ENCODE data around the gene FGD4. TPM values are rescaled to one million over a fixed set of nuclear protein-coding genes. Genes with fewer than 3 reads are reported as not detected.

The FGD4 gene
- polyA plus RNA-seq, 1 donor = 18.8 TPM

- H3K36me3 ChIP-seq (ENCODE audit: control insufficient read depth, insufficient read depth, low read length) = peaks cover 2% of the 10 kb centered on the region
- H3K4me1 ChIP-seq (ENCODE audit: control insufficient read depth, insufficient read depth, low read length) = no peaks in the 10 kb centered on the region
- no peak overlapping the region for H3K27ac ChIP-seq (ENCODE audit: low read length)
- no peak overlapping the region for H3K4me3 ChIP-seq (ENCODE audit: low read length)
- no peaks in the 10 kb centered on the region for H3K9me3 ChIP-seq (ENCODE audit: control insufficient read depth, low read depth, low read length)
- WGBS (ENCODE audit: insufficient coverage, low lambda C conversion rate) = 100% methylated on average over 1 of the region's 1 CpG
- no peaks in the 10 kb centered on the region for H3K27me3 ChIP-seq (ENCODE audit: control insufficient read depth, insufficient read depth, low read length)
- DNase-seq = no peak
Measured at GRCh38 chr12:32686340-32686739, 287.0 kb downstream of the FGD4 start.

DNA sequence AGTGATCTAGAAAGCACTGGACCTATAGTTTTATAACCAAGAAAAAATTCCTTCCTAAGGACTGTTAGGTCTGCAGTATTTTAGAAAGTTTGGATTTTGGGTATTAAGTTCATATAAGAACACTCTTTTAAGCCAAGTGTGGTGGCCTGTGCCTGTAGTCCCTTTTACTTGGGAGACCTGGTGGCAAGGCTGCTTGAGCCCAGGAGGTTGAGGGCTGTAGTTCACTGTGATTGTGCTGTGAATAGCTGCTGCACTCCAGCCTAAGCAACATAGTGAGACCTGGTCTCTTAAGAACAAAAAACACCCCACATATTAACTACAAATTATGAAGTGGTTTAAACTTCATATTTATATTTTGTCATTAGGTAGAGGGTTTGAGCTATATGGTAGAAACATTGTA is 289.4 kb downstream of the FGD4 start:
- no peak for DNase-seq
- no peaks in the 10 kb centered on the region for H3K9me3 ChIP-seq (ENCODE audit: control insufficient read depth, low read depth, low read length)
- peaks cover 2% of the 10 kb centered on the region for H3K36me3 ChIP-seq (ENCODE audit: control insufficient read depth, insufficient read depth, low read length)
- no peak overlapping the region for H3K27ac ChIP-seq (ENCODE audit: low read length)
- H3K4me1 ChIP-seq (ENCODE audit: control insufficient read depth, insufficient read depth, low read length) = no peaks in the 10 kb centered on the region
- no peak overlapping the region for H3K4me3 ChIP-seq (ENCODE audit: low read length)
- no peaks in the 10 kb centered on the region for H3K27me3 ChIP-seq (ENCODE audit: control insufficient read depth, insufficient read depth, low read length)

GRCh38 chr12:32690927-32691326 is 291.6 kb downstream of the FGD4 start:
- H3K9me3 ChIP-seq (ENCODE audit: control insufficient read depth, low read depth, low read length) = peaks cover 6% of the 10 kb centered on the region
- H3K27me3 ChIP-seq (ENCODE audit: control insufficient read depth, insufficient read depth, low read length) = no peaks in the 10 kb centered on the region
- no peaks in the 10 kb centered on the region for H3K4me1 ChIP-seq (ENCODE audit: control insufficient read depth, insufficient read depth, low read length)
- H3K27ac ChIP-seq (ENCODE audit: low read length) = no peak overlapping the region
- WGBS (ENCODE audit: insufficient coverage, low lambda C conversion rate) = no CpG with 5 or more reads among the region's 8 CpGs
- H3K36me3 ChIP-seq (ENCODE audit: control insufficient read depth, insufficient read depth, low read length) = peaks cover 2% of the 10 kb centered on the region
- DNase-seq = no peak
- H3K4me3 ChIP-seq (ENCODE audit: low read length) = no peak overlapping the region

DNA sequence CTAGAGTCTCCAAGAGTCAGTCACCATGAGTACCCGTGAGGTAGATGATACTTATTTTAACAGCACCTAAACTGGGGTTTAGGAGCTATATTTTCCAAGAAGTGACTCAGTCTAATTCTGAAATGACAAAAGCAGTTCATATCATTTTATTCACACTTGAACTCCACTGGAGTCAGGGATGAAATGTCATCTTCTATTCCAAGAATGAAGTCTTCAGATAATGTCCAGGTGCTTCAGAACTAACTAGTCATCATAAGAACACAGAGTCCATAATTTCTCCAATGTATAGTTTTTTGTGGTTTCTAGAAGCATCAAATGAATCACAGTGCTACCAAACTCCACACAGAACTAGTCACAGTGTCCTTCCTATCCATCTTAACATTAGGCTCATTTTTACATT is 293.0 kb downstream of the FGD4 start:
- H3K9me3 ChIP-seq (ENCODE audit: control insufficient read depth, low read depth, low read length) = peaks cover 6% of the 10 kb centered on the region
- H3K4me3 ChIP-seq (ENCODE audit: low read length) = no peak overlapping the region
- H3K4me1 ChIP-seq (ENCODE audit: control insufficient read depth, insufficient read depth, low read length) = no peaks in the 10 kb centered on the region
- H3K27me3 ChIP-seq (ENCODE audit: control insufficient read depth, insufficient read depth, low read length) = no peaks in the 10 kb centered on the region
- H3K27ac ChIP-seq (ENCODE audit: low read length) = no peak overlapping the region
- DNase-seq = no peak
- H3K36me3 ChIP-seq (ENCODE audit: control insufficient read depth, insufficient read depth, low read length) = peaks cover 6% of the 10 kb centered on the region
- no CpG with 5 or more reads among the region's 1 CpG for WGBS (ENCODE audit: insufficient coverage, low lambda C conversion rate)

DNA sequence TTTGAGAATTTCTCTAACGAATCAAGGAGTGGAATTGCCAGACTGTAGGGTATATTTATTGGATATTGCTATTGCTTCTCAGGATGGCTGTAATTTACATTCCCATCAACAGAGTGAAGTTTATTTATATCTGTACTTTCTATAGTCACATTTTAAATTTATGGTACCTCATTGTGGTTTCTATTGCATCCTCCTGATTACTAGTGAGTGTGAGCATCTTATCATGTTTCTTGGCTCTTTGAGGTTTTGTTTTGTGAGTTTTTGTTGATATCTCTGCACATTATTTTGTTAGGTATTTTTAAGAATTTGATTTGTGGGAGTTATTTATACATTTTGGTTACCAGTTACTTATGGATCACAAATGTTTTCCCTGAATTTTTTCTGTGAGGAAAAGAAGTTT is 293.7 kb downstream of the FGD4 start:
- Histone ChIP-seq H3K9me3 (ENCODE audit: control insufficient read depth, low read depth, low read length) (peaks cover 6% of the 10 kb centered on the region), H3K36me3 (ENCODE audit: control insufficient read depth, insufficient read depth, low read length) (peaks cover 6% of the 10 kb centered on the region)
- WGBS (ENCODE audit: insufficient coverage, low lambda C conversion rate) = no CpG with 5 or more reads among the region's 1 CpG

More for the DNA sequence above, 293.7 kb downstream of the FGD4 start:
- Histone ChIP-seq H3K27ac (ENCODE audit: low read length) (no peak overlapping the region), H3K4me3 (ENCODE audit: low read length) (no peak overlapping the region), H3K4me1 (ENCODE audit: control insufficient read depth, insufficient read depth, low read length) (no peaks in the 10 kb centered on the region), H3K27me3 (ENCODE audit: control insufficient read depth, insufficient read depth, low read length) (no peaks in the 10 kb centered on the region)
- no peak for DNase-seq
